A673 (cell line): Measurements from ENCODE around the gene TRAPPC12.

Source experiments
- CTCF ChIP-seq: fragments of 300-800, 200-600 bp; sonication (generic); conservative IDR thresholded peaks from 2 replicates; pipeline ENCODE4 v1.5.1; 2017; ENCODE audit warnings: low read depth, mild to moderate bottlenecking, antibody characterized with exemption, low read length, moderate library complexity, mixed read lengths
- EZH2 ChIP-seq: fragments of 200-600 bp; sonication (generic); IDR thresholded peaks from 2 replicates; pipeline ENCODE4 v1.6.1; 2017; ENCODE audit warnings: borderline replicate concordance, low read depth, mild to moderate bottlenecking, mixed read lengths, antibody characterized with exemption, low read length; ENCODE audit not compliant: poor library complexity, severe bottlenecking

- TF ChIP-seq CTCF = no peak
- no peak for TF ChIP-seq EZH2
Measured at GRCh38 chr2:3460831-3461800, 81.6 kb downstream of the TRAPPC12 start.
